ENCODE data around the gene NAP1L5.

The NAP1L5 gene

DNA sequence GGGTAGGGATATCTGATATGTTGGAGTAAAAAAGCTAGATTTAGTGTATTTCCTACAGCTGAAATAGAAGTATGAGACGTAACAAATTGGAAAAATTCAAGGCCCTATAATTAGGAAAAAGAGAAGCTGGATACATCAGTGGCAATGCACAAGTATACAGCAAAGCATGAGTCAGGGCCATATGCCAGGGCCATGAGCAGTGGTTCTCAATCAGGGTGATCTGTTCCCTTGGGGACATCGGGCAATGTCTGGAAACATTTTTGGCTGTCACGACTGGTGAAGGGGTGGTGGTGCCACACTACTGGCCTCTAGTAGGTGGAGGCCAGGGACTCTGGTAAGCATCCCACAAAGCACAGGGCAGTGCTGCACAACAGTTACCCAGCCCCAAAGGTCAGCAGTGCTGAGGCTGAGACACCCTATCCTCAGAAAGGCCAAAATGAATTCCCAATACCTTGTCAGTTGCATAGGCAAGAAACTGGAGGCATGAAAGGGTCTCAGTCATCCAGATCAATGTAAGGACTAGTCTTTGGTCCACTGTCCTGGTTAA is 36.8 kb upstream of the NAP1L5 start:
- H3K4me3 ChIP-seq (ENCODE audit: low read length) = no peak overlapping the region
- no peak overlapping the region for H3K4me2 ChIP-seq (ENCODE audit: low read length)
- H4K20me1 ChIP-seq (ENCODE audit: insufficient read depth, low read length) = peaks cover 13% of the 10 kb centered on the region; the same call in 1 of the 2 replicates
- no peak overlapping the region for H3K27ac ChIP-seq (ENCODE audit: low read length)
- H3K9ac ChIP-seq (ENCODE audit: low read length) = no peak overlapping the region
- no peak overlapping the region for H2AFZ ChIP-seq (ENCODE audit: low read depth, low read length)
- peaks cover 28% of the 10 kb centered on the region for H3K4me1 ChIP-seq (ENCODE audit: low read length)
- 0 out of 2 replicates have a peak, but pooled peaks cover 4% of the 10 kb centered on the region for H3K27me3 ChIP-seq (ENCODE audit: low read depth, low read length)
- peaks cover 7% of the 10 kb centered on the region for H3K36me3 ChIP-seq (replicated peaks; ENCODE audit: low read depth, low read length)
- H3K9me3 ChIP-seq (ENCODE audit: insufficient read depth, low read length) = no peaks in the 10 kb centered on the region
- H3K79me2 ChIP-seq (ENCODE audit: low read length) = no peaks in the 10 kb centered on the region
- TF ChIP-seq CTCF (IDR thresholded peaks at IDR 0.05; ENCODE audit: low read depth, low read length) (no peak), EZH2phosphoT487 (IDR thresholded peaks at IDR 0.05; ENCODE audit: low read depth) (no peak)

DNA sequence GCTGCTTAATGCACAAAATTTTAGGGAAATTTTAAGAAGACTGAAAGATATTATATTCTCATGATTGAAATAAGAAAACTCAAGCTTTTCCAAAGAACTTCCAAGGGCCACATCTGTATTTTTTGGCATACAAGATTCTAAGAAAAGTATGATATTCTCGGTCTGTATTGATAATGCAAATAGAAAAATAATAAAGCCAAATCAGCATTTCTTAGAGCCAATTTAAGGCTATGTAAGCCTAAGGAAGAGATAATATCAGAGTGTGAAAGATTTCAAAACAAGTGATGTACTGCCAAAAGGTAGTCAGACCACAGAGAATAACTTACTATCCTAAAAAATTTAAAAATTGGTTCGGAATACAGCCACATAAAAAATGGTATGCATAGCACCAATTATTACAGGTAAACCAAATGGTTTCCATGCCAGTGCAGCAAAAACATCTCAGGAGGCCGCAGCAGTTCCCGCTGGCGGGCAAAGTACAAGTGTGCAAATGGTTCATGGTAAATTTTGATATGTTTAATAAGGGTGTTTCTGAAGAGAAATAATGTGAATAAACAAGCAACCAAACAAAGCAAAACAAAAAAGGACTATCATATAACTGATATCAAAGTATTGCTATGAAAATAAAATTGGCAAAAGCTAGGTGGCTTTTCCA is 35.2 kb upstream of the NAP1L5 start:
- Histone ChIP-seq H3K9me3 (ENCODE audit: insufficient read depth, low read length) (no peaks in the 10 kb centered on the region), H3K4me2 (ENCODE audit: low read length) (no peak overlapping the region), H3K79me2 (ENCODE audit: low read length) (no peaks in the 10 kb centered on the region), H3K4me1 (ENCODE audit: low read length) (peaks cover 26% of the 10 kb centered on the region), H3K9ac (ENCODE audit: low read length) (no peak overlapping the region), H3K36me3 (replicated peaks; ENCODE audit: low read depth, low read length) (peaks cover 10% of the 10 kb centered on the region), H3K4me3 (ENCODE audit: low read length) (no peak overlapping the region), H4K20me1 (ENCODE audit: insufficient read depth, low read length) (peaks cover 5% of the 10 kb centered on the region; the same call in 1 of the 2 replicates), H2AFZ (ENCODE audit: low read depth, low read length) (no peak overlapping the region), H3K27me3 (ENCODE audit: low read depth, low read length) (0 out of 2 replicates have a peak, but pooled peaks cover 4% of the 10 kb centered on the region), H3K27ac (ENCODE audit: low read length) (no peak overlapping the region)
- TF ChIP-seq CTCF (IDR thresholded peaks at IDR 0.05; ENCODE audit: low read depth, low read length) (no peak), EZH2phosphoT487 (IDR thresholded peaks at IDR 0.05; ENCODE audit: low read depth) (no peak)

- Histone ChIP-seq H2AFZ (ENCODE audit: low read depth, low read length) (no peak overlapping the region), H3K9ac (ENCODE audit: low read length) (no peak overlapping the region), H3K27ac (ENCODE audit: low read length) (no peak overlapping the region), H3K27me3 (ENCODE audit: low read depth, low read length) (0 out of 2 replicates have a peak, but pooled peaks cover 4% of the 10 kb centered on the region), H3K4me2 (ENCODE audit: low read length) (no peak overlapping the region), H3K36me3 (replicated peaks; ENCODE audit: low read depth, low read length) (peaks cover 10% of the 10 kb centered on the region), H3K4me1 (ENCODE audit: low read length) (peaks cover 11% of the 10 kb centered on the region), H4K20me1 (ENCODE audit: insufficient read depth, low read length) (no peaks in the 10 kb centered on the region), H3K4me3 (ENCODE audit: low read length) (no peak overlapping the region), H3K79me2 (ENCODE audit: low read length) (no peaks in the 10 kb centered on the region), H3K9me3 (ENCODE audit: insufficient read depth, low read length) (no peaks in the 10 kb centered on the region)
- TF ChIP-seq CTCF (IDR thresholded peaks at IDR 0.05; ENCODE audit: low read depth, low read length) (no peak), EZH2phosphoT487 (IDR thresholded peaks at IDR 0.05; ENCODE audit: low read depth) (no peak)
Measured at GRCh38 chr4:88731381-88731780, 33.8 kb upstream of the NAP1L5 start.

DNA sequence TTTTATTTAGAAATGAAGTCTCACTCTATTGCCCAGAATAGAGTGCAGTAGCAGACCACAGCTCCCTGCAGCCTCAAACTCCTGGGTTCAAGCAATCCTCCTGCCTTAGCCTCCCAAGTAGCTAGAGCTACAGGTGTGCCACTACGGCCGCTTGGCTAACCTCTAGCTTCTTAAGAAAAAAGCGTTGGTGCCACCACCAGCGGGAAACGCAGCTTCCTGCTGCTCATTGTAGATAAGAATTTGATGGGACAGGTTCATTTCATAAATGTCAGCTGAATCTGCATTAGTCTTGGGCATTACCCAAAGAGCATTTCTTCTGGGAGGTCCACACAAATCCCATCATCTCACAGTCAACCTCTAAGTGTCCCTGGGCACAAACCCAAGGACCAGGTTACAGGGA is 33.2 kb upstream of the NAP1L5 start:
- TF ChIP-seq EZH2phosphoT487 (IDR thresholded peaks at IDR 0.05; ENCODE audit: low read depth) (no peak), CTCF (IDR thresholded peaks at IDR 0.05; ENCODE audit: low read depth, low read length) (no peak)
- Histone ChIP-seq H3K27me3 (ENCODE audit: low read depth, low read length) (0 out of 2 replicates have a peak, but pooled peaks cover 4% of the 10 kb centered on the region), H3K36me3 (replicated peaks; ENCODE audit: low read depth, low read length) (peaks cover 10% of the 10 kb centered on the region), H3K4me1 (ENCODE audit: low read length) (peaks cover 6% of the 10 kb centered on the region), H3K9ac (ENCODE audit: low read length) (no peak overlapping the region), H3K9me3 (ENCODE audit: insufficient read depth, low read length) (no peaks in the 10 kb centered on the region), H3K4me3 (ENCODE audit: low read length) (no peak overlapping the region), H2AFZ (ENCODE audit: low read depth, low read length) (no peak overlapping the region), H3K79me2 (ENCODE audit: low read length) (no peaks in the 10 kb centered on the region), H4K20me1 (ENCODE audit: insufficient read depth, low read length) (no peaks in the 10 kb centered on the region), H3K4me2 (ENCODE audit: low read length) (no peak overlapping the region), H3K27ac (ENCODE audit: low read length) (no peak overlapping the region)

Data from OCI-LY3 (cell line).